CD4-positive, alpha-beta memory T cell (primary cell): Measurements from ENCODE around the gene PCSK9. TPM values are rescaled to one million over a fixed set of nuclear protein-coding genes. Genes with fewer than 3 reads are reported as not detected.

ENCODE experiments used
- CTCF ChIA-PET: fragments of 350-600 bp; sonication (Branson Sonifier 250); formaldehyde crosslinking; loops from one replicate; lab custom pipeline; 2021; ENCODE audit warnings: inconsistent platforms; ENCODE audit not compliant: partially characterized antibody; lab: Charles Lee
- POLR2A ChIA-PET: fragments of 350-600 bp; sonication (Branson Sonifier 250); formaldehyde crosslinking; loops from one replicate; lab custom pipeline; 2021; ENCODE audit not compliant: partially characterized antibody; lab: Charles Lee
- DNase-seq, 5 donors: peaks; one replicate each; pipeline versions ENCODE4 v3.0.0 to v3.0.0-alpha.2; 2020 to 2022; ENCODE audit warnings: mixed read lengths in 1 of 5
- H3K27ac ChIP-seq: one replicate; pipeline ENCODE4 v1.7.0; 2013; ENCODE audit warnings: low read depth, low read length
- H3K27me3 ChIP-seq: 2 replicates; pipeline ENCODE4 v1.7.0; 2013; ENCODE audit warnings: mild to moderate bottlenecking, low read length, moderate library complexity; ENCODE audit not compliant: insufficient read depth
- H3K36me3 ChIP-seq: 2 replicates; pipeline ENCODE4 v1.7.0; 2013; ENCODE audit warnings: mild to moderate bottlenecking, low read length, moderate library complexity; ENCODE audit not compliant: insufficient read depth
- H3K4me1 ChIP-seq: 2 replicates; pipeline ENCODE4 v1.7.0; 2013; ENCODE audit warnings: mild to moderate bottlenecking, low read length, moderate library complexity; ENCODE audit not compliant: insufficient read depth
- H3K4me3 ChIP-seq, 2 donors: one replicate each; pipeline ENCODE4 v1.7.0; 2013; ENCODE audit warnings: low read length in 2 of 2, mild to moderate bottlenecking in 1 of 2
- H3K9me3 ChIP-seq, 2 donors: one replicate each; pipeline ENCODE4 v1.7.0; 2013; ENCODE audit warnings: low read length in 2 of 2, control low read depth in 1 of 2; ENCODE audit not compliant: control insufficient read depth in 1 of 2
- H3K27ac Mint-ChIP-seq, 7 donors: one replicate each; pipeline ENCODE4 v1.8.0; 2020 to 2021; ENCODE audit warnings: mixed read lengths in 7 of 7, mild to moderate bottlenecking in 6 of 7, inconsistent platforms in 3 of 7, moderate library complexity in 3 of 7
- H3K27me3 Mint-ChIP-seq, 2 donors: one replicate each; pipeline ENCODE4 v1.8.0; 2020 to 2021; ENCODE audit warnings: mixed read lengths in 2 of 2
- H3K36me3 Mint-ChIP-seq, 2 donors: one replicate each; pipeline ENCODE4 v1.8.0; 2020 to 2021; ENCODE audit warnings: mixed read lengths in 2 of 2, inconsistent platforms in 1 of 2, mild to moderate bottlenecking in 1 of 2
- H3K4me1 Mint-ChIP-seq, 4 donors: one replicate each; pipeline ENCODE4 v1.8.0; 2020 to 2021; ENCODE audit warnings: mixed read lengths in 4 of 4, mild to moderate bottlenecking in 1 of 4
- H3K4me3 Mint-ChIP-seq, 8 donors: one replicate each; pipeline ENCODE4 v1.8.0; 2020 to 2021; ENCODE audit warnings: mixed read lengths in 8 of 8, mild to moderate bottlenecking in 7 of 8, moderate library complexity in 6 of 8, inconsistent platforms in 3 of 8
- H3K9me3 Mint-ChIP-seq, 8 donors: one replicate each; pipeline ENCODE4 v1.8.0; 2020 to 2021; ENCODE audit warnings: mixed read lengths in 8 of 8, mild to moderate bottlenecking in 5 of 8, inconsistent platforms in 3 of 8, moderate library complexity in 1 of 8
- intact Hi-C: fragments of 100-400 bp; cut with micrococcal nuclease; formaldehyde crosslinking; loops from one replicate; pipeline ENCODE4 v1.15.1; 2023
- polyA plus RNA-seq, 2 donors: library from polyadenylated mRNA; unstranded; fragments of 300-500 nt; fragmentation: Illumina TruSeq; gene quantifications; one replicate each; pipeline ENCODE4 v1.2.3, GENCODE V29; 2021
- total RNA-seq, 2 experiments: library from RNA; stranded (reverse); gene quantifications; one replicate each; pipeline ENCODE4 v1.2.3, GENCODE V29; 2021

Gene PCSK9
- total and polyA plus RNA-seq, 4 experiments from 2014 or later, result not detected

- Histone ChIP-seq H3K36me3 (peaks cover 24% of the 10 kb centered on the region), H3K27ac (no peak overlapping the region), H3K9me3 (no peaks in the 10 kb centered on the region), H3K4me3 (no peak overlapping the region), H3K4me1 (no peaks in the 10 kb centered on the region), H3K27me3 (no peaks in the 10 kb centered on the region)
- no peak for DNase-seq
- ChIA-PET CTCF (no interaction called here), POLR2A (no interaction called here)
- Mint-ChIP-seq H3K4me3 (no peak overlapping the region), H3K36me3 (peaks cover 35 to 40% of the 10 kb centered on the region in 2 donors), H3K9me3 (peaks cover 0 to 1% (median 0%) of the 10 kb centered on the region in 8 donors), H3K4me1 (peaks cover 0 to 2% (median 0%) of the 10 kb centered on the region in 4 donors), H3K27ac (peak overlapping the region in 2 of 7 donors; percentile 29 to 52), H3K27me3 (no peaks in the 10 kb centered on the region)
- intact Hi-C loops, result no loop called here
These were observed 25.5 kb downstream of the PCSK9 start for GRCh38 chr1:55064861-55065263.

- Histone ChIP-seq H3K27ac (no peak overlapping the region), H3K4me1 (no peaks in the 10 kb centered on the region), H3K9me3 (no peaks in the 10 kb centered on the region), H3K27me3 (no peaks in the 10 kb centered on the region), H3K36me3 (peaks cover 31% of the 10 kb centered on the region), H3K4me3 (no peak overlapping the region)
- ChIA-PET POLR2A (no interaction called here), CTCF (no interaction called here)
- peaks cover 0 to 2% (median 0%) of the 10 kb centered on the region in 4 donors for H3K4me1 Mint-ChIP-seq
- H3K27me3 Mint-ChIP-seq, result no peaks in the 10 kb centered on the region
- DNase-seq, result no peak
- no peak overlapping the region for H3K4me3 Mint-ChIP-seq
- peaks cover 43 to 48% of the 10 kb centered on the region in 2 donors for H3K36me3 Mint-ChIP-seq
- peaks cover 0 to 1% (median 0%) of the 10 kb centered on the region in 8 donors for H3K9me3 Mint-ChIP-seq
- H3K27ac Mint-ChIP-seq, result no peak overlapping the region
- intact Hi-C loops, result no loop called here
These were observed 26.3 kb downstream of the PCSK9 start for GRCh38 chr1:55065648-55066047.

GRCh38 chr1:55067022-55067778 is 27.9 kb downstream of the PCSK9 start:
- Mint-ChIP-seq H3K9me3 (peaks cover 0 to under 1% (median 0%) of the 10 kb centered on the region in 8 donors), H3K36me3 (peaks cover 59 to 63% of the 10 kb centered on the region in 2 donors), H3K4me3 (no peak overlapping the region), H3K4me1 (peaks cover 0 to 2% (median 0%) of the 10 kb centered on the region in 4 donors), H3K27me3 (no peaks in the 10 kb centered on the region), H3K27ac (peak overlapping the region in 2 of 7 donors; percentile 46 to 47)
- DNase-seq, result no peak
- POLR2A ChIA-PET, result no interaction called here
- CTCF ChIA-PET, result no interaction called here
- H3K4me3 ChIP-seq, result no peak overlapping the region
- H3K4me1 ChIP-seq, result no peaks in the 10 kb centered on the region
- peaks cover 46% of the 10 kb centered on the region for H3K36me3 ChIP-seq
- H3K27me3 ChIP-seq, result no peaks in the 10 kb centered on the region
- no peaks in the 10 kb centered on the region for H3K9me3 ChIP-seq
- H3K27ac ChIP-seq, result no peak overlapping the region
- intact Hi-C loops, result no loop called here

- intact Hi-C loops, result no loop called here
- Mint-ChIP-seq H3K36me3 (peaks cover 66 to 69% of the 10 kb centered on the region in 2 donors), H3K27ac (no peak overlapping the region), H3K4me3 (no peak overlapping the region), H3K27me3 (no peaks in the 10 kb centered on the region), H3K4me1 (peaks cover 0 to 2% (median 0%) of the 10 kb centered on the region in 4 donors), H3K9me3 (no peaks in the 10 kb centered on the region)
- no peak for DNase-seq
- Histone ChIP-seq H3K27me3 (no peaks in the 10 kb centered on the region), H3K36me3 (peaks cover 53% of the 10 kb centered on the region), H3K4me1 (no peaks in the 10 kb centered on the region), H3K9me3 (no peaks in the 10 kb centered on the region), H3K4me3 (no peak overlapping the region), H3K27ac (no peak overlapping the region)
- ChIA-PET POLR2A (no interaction called here), CTCF (no interaction called here)
These were observed 28.6 kb downstream of the PCSK9 start for GRCh38 chr1:55067914-55068313.

- H3K4me3 ChIP-seq, result no peak overlapping the region
- Mint-ChIP-seq H3K4me3 (no peak overlapping the region), H3K36me3 (peaks cover 73 to 75% of the 10 kb centered on the region in 2 donors), H3K27me3 (no peaks in the 10 kb centered on the region), H3K4me1 (peaks cover 0 to 2% (median 0%) of the 10 kb centered on the region in 4 donors), H3K9me3 (no peaks in the 10 kb centered on the region), H3K27ac (peak overlapping the region in 1 of 7 donors; percentile 19)
- ChIA-PET POLR2A (no interaction called here), CTCF (no interaction called here)
- H3K27me3 ChIP-seq, result no peaks in the 10 kb centered on the region
- intact Hi-C loops, result no loop called here
- H3K27ac ChIP-seq, result no peak overlapping the region
- no peak for DNase-seq
- no peaks in the 10 kb centered on the region for H3K9me3 ChIP-seq
- no peaks in the 10 kb centered on the region for H3K4me1 ChIP-seq
- peaks cover 60% of the 10 kb centered on the region for H3K36me3 ChIP-seq
These were observed 29.3 kb downstream of the PCSK9 start for GRCh38 chr1:55068638-55069037.

GRCh38 chr1:55069280-55069679 is 29.9 kb downstream of the PCSK9 start:
- CTCF ChIA-PET, result no interaction called here
- intact Hi-C loops, result no loop called here

GRCh38 chr1:55070293-55071164 is 31.2 kb downstream of the PCSK9 start:
- H3K27me3 ChIP-seq, result no peaks in the 10 kb centered on the region
- no peak overlapping the region for H3K4me3 ChIP-seq
- H3K9me3 ChIP-seq, result no peaks in the 10 kb centered on the region
- Mint-ChIP-seq H3K4me3 (no peak overlapping the region), H3K36me3 (peaks cover 87 to 90% of the 10 kb centered on the region in 2 donors), H3K27me3 (no peaks in the 10 kb centered on the region), H3K27ac (peak overlapping the region in 4 of 7 donors; percentile 14 to 80 (median 26)), H3K4me1 (peaks cover 0 to 4% (median 0%) of the 10 kb centered on the region in 4 donors), H3K9me3 (no peaks in the 10 kb centered on the region)
- intact Hi-C loops, result no loop called here
- ChIA-PET CTCF (no interaction called here), POLR2A (no interaction called here)
- H3K27ac ChIP-seq, result no peak overlapping the region
- H3K36me3 ChIP-seq, result peaks cover 77% of the 10 kb centered on the region
- DNase-seq, result no peak
- no peaks in the 10 kb centered on the region for H3K4me1 ChIP-seq

More at GRCh38 chr1:55069280-55069679, 29.9 kb downstream of the PCSK9 start:
- H3K27ac Mint-ChIP-seq, result no peak overlapping the region
- H3K27me3 Mint-ChIP-seq, result no peaks in the 10 kb centered on the region
- DNase-seq, result no peak
- Histone ChIP-seq H3K4me3 (no peak overlapping the region), H3K4me1 (no peaks in the 10 kb centered on the region), H3K27me3 (no peaks in the 10 kb centered on the region), H3K9me3 (no peaks in the 10 kb centered on the region), H3K27ac (no peak overlapping the region), H3K36me3 (peaks cover 67% of the 10 kb centered on the region)
- H3K4me1 Mint-ChIP-seq, result peaks cover 0 to 2% (median 0%) of the 10 kb centered on the region in 4 donors
- no peak overlapping the region for H3K4me3 Mint-ChIP-seq
- H3K36me3 Mint-ChIP-seq, result peaks cover 77 to 79% of the 10 kb centered on the region in 2 donors
- H3K9me3 Mint-ChIP-seq, result no peaks in the 10 kb centered on the region
- POLR2A ChIA-PET, result no interaction called here
